Measurements from ENCODE around the gene BSDC1. TPM values are rescaled to one million over a fixed set of nuclear protein-coding genes. Genes with fewer than 3 reads are reported as not detected.

BSDC1 gene
- total RNA-seq, 4 donors from 2014 or later, result 96.0 to 140 (median 120) TPM

DNA sequence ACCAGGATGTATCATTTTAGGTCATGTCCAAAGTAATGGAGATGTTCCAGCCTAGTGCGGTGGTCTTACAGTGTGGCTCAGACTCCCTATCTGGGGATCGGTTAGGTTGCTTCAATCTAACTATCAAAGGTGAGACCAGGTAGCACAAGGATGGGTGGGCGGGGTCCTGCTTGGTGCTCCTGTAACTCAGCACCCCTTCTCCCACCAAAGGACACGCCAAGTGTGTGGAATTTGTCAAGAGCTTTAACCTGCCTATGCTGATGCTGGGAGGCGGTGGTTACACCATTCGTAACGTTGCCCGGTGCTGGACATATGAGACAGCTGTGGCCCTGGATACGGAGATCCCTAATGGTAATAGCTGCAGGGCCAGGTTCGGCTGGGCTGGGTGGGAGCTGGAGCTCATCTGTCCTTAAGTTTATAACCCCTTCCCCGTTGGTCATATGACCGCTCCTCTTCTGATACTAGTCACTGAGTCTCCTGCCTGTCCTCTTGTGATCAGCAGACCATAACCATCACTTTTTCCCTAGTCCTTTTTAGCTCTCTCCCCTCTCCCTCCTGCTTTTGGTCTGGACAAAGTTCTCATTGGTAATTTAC is 63.6 kb downstream of the BSDC1 start:
- Histone ChIP-seq H3K27me3 (no peaks in the 10 kb centered on the region), H3K27ac (no peak overlapping the region), H3K36me3 (peaks cover 67% of the 10 kb centered on the region), H3K4me3 (no peak overlapping the region), H3K9me3 (no peaks in the 10 kb centered on the region), H3K4me1 (peaks cover 43% of the 10 kb centered on the region)
- WGBS, result 91% methylated on average over 11 of the region's 12 CpGs
- TF ChIP-seq POLR2AphosphoS5 (IDR thresholded peaks at IDR 0.05) (no peak), POLR2A (IDR thresholded peaks at IDR 0.05) (no peak), CTCF (IDR thresholded peaks at IDR 0.05) (no peak), EP300 (IDR thresholded peaks at IDR 0.05) (no peak)
- no peak for DNase-seq (ENCODE audit: low spot score in 2 of 2)

GRCh38 chr1:32329931-32330466 is 64.2 kb downstream of the BSDC1 start:
- no peak for TF ChIP-seq CTCF (IDR thresholded peaks at IDR 0.05)
- no peak for TF ChIP-seq POLR2A (IDR thresholded peaks at IDR 0.05)
- TF ChIP-seq EP300 (IDR thresholded peaks at IDR 0.05), result no peak
- no peak for TF ChIP-seq POLR2AphosphoS5 (IDR thresholded peaks at IDR 0.05)
- DNase-seq (ENCODE audit: low spot score in 2 of 2), result no peak
- Histone ChIP-seq H3K9me3 (no peaks in the 10 kb centered on the region), H3K4me3 (no peak overlapping the region), H3K27ac (no peak overlapping the region), H3K36me3 (peaks cover 69% of the 10 kb centered on the region), H3K27me3 (no peaks in the 10 kb centered on the region), H3K4me1 (peaks cover 36% of the 10 kb centered on the region)
- 91% methylated on average over 4 of the region's 4 CpGs for WGBS

- H3K9me3 ChIP-seq, result no peaks in the 10 kb centered on the region
- no peak overlapping the region for H3K27ac ChIP-seq
- H3K4me1 ChIP-seq, result peaks cover 10% of the 10 kb centered on the region
- no peak for DNase-seq (ENCODE audit: low spot score in 2 of 2)
- TF ChIP-seq POLR2A (IDR thresholded peaks at IDR 0.05), result no peak
- no peak for TF ChIP-seq CTCF (IDR thresholded peaks at IDR 0.05)
- no peak for TF ChIP-seq EP300 (IDR thresholded peaks at IDR 0.05)
- whole genome bisulfite sequencing, result 98% methylated on average over 6 of the region's 11 CpGs
- H3K4me3 ChIP-seq, result no peak overlapping the region
- H3K27me3 ChIP-seq, result no peaks in the 10 kb centered on the region
- H3K36me3 ChIP-seq, result peaks cover 73% of the 10 kb centered on the region
Measured at GRCh38 chr1:32327204-32327603, 67.0 kb downstream of the BSDC1 start.

DNA sequence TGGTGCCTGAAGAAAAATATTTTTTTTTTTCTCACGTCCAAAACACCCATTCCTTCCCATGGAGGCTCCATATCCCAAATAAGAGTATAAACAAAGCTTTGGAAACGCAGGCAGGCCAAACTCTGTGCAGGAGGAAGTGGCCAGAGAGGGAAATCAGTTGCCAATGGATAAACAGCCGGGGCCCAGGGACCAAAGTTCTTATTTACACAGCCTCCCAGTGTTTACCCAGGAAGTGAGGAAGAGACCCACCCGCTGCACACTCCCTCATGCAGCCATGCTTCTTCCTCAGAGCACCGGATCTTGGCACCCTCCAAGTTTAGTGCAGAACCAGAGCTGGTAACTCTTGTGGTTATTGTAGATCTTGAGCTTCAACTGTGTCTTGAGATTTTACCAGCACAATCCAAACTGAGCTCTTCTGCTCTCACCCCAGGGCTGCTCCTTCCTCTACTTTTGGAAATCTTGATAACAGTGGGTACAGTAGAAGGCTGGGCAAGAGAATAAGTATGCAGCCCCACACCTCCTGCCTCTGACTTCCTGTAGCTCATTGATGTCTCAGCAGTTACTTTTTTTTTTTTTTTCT is 72.4 kb downstream of the BSDC1 start:
- no peak overlapping the region for H3K27ac ChIP-seq
- 60% methylated on average over 5 of the region's 5 CpGs for WGBS
- DNase-seq (ENCODE audit: low spot score in 2 of 2), result no peak

More for the DNA sequence above, 72.4 kb downstream of the BSDC1 start:
- TF ChIP-seq CTCF (IDR thresholded peaks at IDR 0.05) (no peak), POLR2A (IDR thresholded peaks at IDR 0.05) (no peak), POLR2AphosphoS5 (IDR thresholded peaks at IDR 0.05) (no peak), EP300 (IDR thresholded peaks at IDR 0.05) (no peak)
- no peaks in the 10 kb centered on the region for H3K4me1 ChIP-seq
- peaks cover 35% of the 10 kb centered on the region for H3K36me3 ChIP-seq
- no peaks in the 10 kb centered on the region for H3K27me3 ChIP-seq
- no peak overlapping the region for H3K4me3 ChIP-seq
- no peaks in the 10 kb centered on the region for H3K9me3 ChIP-seq

All from suprapubic skin (tissue), 4 donors.